ENCODE results near the gene ZSCAN5A. TPM values are rescaled to one million over a fixed set of nuclear protein-coding genes. Genes with fewer than 3 reads are reported as not detected.
"Not testable (repeated sequence)": the region's sequence is repeated elsewhere in the genome, so short reads cannot be mapped to it uniquely, and the experiment has no call there.

ZSCAN5A gene
- total RNA-seq, 1 donor from 2014 or later, result 13.4 TPM

GRCh38 chr19:56223481-56223880 lies 91.2 kb downstream of the ZSCAN5A start:
- H3K4me1 Mint-ChIP-seq (ENCODE audit: unreplicated experiment), result no peaks in the 10 kb centered on the region
- TF ChIP-seq, protein P1, sequence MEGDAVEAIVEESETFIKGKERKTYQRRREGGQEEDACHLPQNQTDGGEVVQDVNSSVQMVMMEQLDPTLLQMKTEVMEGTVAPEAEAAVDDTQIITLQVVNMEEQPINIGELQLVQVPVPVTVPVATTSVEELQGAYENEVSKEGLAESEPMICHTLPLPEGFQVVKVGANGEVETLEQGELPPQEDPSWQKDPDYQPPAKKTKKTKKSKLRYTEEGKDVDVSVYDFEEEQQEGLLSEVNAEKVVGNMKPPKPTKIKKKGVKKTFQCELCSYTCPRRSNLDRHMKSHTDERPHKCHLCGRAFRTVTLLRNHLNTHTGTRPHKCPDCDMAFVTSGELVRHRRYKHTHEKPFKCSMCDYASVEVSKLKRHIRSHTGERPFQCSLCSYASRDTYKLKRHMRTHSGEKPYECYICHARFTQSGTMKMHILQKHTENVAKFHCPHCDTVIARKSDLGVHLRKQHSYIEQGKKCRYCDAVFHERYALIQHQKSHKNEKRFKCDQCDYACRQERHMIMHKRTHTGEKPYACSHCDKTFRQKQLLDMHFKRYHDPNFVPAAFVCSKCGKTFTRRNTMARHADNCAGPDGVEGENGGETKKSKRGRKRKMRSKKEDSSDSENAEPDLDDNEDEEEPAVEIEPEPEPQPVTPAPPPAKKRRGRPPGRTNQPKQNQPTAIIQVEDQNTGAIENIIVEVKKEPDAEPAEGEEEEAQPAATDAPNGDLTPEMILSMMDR (conservative IDR thresholded peaks at IDR 0.05), result no peak
- no peaks in the 10 kb centered on the region for H3K27me3 Mint-ChIP-seq
- no peaks in the 10 kb centered on the region for H3K9me3 Mint-ChIP-seq
- no peak overlapping the region for H3K27ac Mint-ChIP-seq
- no peak overlapping the region for H3K4me3 Mint-ChIP-seq
- DNase-seq (ENCODE audit: extremely low spot score, unreplicated experiment), result no peak
- peaks cover 13% of the 10 kb centered on the region for H3K36me3 Mint-ChIP-seq

GRCh38 chr19:56222901-56223300 lies 91.7 kb downstream of the ZSCAN5A start:
- H3K27ac Mint-ChIP-seq, result no peak overlapping the region
- H3K4me1 Mint-ChIP-seq (ENCODE audit: unreplicated experiment), result no peaks in the 10 kb centered on the region
- H3K36me3 Mint-ChIP-seq, result peaks cover 13% of the 10 kb centered on the region
- H3K9me3 Mint-ChIP-seq, result no peaks in the 10 kb centered on the region
- H3K27me3 Mint-ChIP-seq, result no peaks in the 10 kb centered on the region
- no peak for DNase-seq (ENCODE audit: extremely low spot score, unreplicated experiment)
- no peak overlapping the region for H3K4me3 Mint-ChIP-seq
- TF ChIP-seq, protein P1 (conservative IDR thresholded peaks at IDR 0.05), result no peak

DNA sequence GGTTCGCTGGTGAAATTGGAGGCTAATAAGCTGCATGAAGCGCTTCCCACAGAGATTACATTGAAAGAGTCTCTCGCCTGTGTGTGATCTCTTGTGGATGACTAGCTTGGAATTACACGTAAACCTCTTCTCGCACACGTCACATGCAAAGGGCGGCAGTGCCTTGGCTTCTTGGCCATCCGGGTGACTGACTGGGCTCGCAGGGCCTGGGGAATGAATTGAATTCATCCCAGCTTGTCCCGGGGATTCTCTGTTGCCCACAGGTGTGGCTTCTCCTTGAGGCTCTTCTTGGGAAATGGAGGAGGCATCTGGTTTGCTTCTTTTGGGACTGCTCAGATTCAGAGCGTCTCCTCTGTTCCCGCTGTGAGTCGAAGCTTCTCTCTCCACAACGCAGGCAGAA lies 92.8 kb downstream of the ZSCAN5A start:
- Mint-ChIP-seq H3K27ac (no peak overlapping the region), H3K4me1 (ENCODE audit: unreplicated experiment) (no peaks in the 10 kb centered on the region), H3K4me3 (no peak overlapping the region), H3K36me3 (peaks cover 13% of the 10 kb centered on the region), H3K9me3 (no peaks in the 10 kb centered on the region), H3K27me3 (no peaks in the 10 kb centered on the region)
- DNase-seq (ENCODE audit: extremely low spot score, unreplicated experiment), result no peak
- TF ChIP-seq, protein P1 (conservative IDR thresholded peaks at IDR 0.05), result peak; percentile 19

DNA sequence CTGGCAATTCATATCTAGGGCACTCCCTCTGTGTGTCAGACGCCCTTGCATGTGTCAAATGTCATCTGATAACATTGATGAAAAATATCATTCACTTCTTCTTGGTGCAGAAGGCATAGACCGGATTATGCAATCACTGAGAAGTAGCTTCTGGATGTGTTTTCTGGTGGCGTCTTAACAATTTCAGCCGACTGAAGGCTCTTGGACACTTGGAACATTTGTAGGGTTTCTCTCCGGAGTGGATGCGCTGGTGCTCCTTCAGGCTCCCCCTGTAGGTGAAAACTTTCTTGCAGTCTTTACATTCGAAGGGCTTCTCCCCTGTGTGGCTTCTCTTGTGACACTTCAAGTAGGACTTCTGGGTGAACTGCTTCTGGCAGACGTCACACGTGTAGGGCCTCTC lies 93.2 kb downstream of the ZSCAN5A start:
- peaks cover 13% of the 10 kb centered on the region for H3K36me3 Mint-ChIP-seq
- H3K4me1 Mint-ChIP-seq (ENCODE audit: unreplicated experiment); H3K4me3 Mint-ChIP-seq; DNase-seq (ENCODE audit: extremely low spot score, unreplicated experiment); H3K27me3 Mint-ChIP-seq; H3K9me3 Mint-ChIP-seq; H3K27ac Mint-ChIP-seq: not testable (repeated sequence)
- TF ChIP-seq, protein P1 (conservative IDR thresholded peaks at IDR 0.05), result peak; percentile 54

DNA sequence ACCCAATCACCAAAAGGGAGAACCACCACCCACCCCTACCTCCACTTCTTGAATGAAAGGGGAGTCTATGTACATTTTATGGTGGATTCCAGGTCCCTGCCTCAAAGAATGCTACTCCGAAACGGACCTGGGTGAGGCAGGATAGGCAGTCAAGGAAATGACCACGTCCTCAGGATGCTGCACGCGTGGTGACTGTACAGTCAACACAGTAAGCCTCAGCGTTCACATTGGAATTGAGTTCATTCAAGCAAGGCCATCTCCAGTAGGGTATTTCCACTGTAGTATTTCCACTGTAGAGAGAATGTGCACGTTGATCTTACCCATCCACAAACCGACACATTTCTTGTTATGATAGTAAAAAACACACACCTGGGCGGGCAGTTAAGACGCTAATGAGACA lies 95.7 kb downstream of the ZSCAN5A start:
- peaks cover 13% of the 10 kb centered on the region for H3K36me3 Mint-ChIP-seq
- no peaks in the 10 kb centered on the region for H3K9me3 Mint-ChIP-seq
- no peak overlapping the region for H3K4me3 Mint-ChIP-seq
- no peaks in the 10 kb centered on the region for H3K27me3 Mint-ChIP-seq
- no peaks in the 10 kb centered on the region for H3K4me1 Mint-ChIP-seq (ENCODE audit: unreplicated experiment)
- no peak overlapping the region for H3K27ac Mint-ChIP-seq
- no peak for DNase-seq (ENCODE audit: extremely low spot score, unreplicated experiment)
- TF ChIP-seq, protein P1 (conservative IDR thresholded peaks at IDR 0.05), result no peak
